Measurements from ENCODE around the gene ANKH. TPM values are rescaled to one million over a fixed set of nuclear protein-coding genes. Genes with fewer than 3 reads are reported as not detected.

Gene ANKH
- total and polyA plus RNA-seq, 8 donors: 6.6 to 57.5 (median 10.6) TPM

- intact Hi-C loops (cut with DNase I): no loop called here
- DNase-seq (peak; percentile 93 to 99 (median 96)), ATAC-seq (peak; percentile 93)
- H3K27ac ChIP-seq: peak within 1 kb of the TSS; percentile 96 to 98
- peak within 1 kb of the TSS; percentile 65 to 75 for H3K4me3 ChIP-seq
- peaks cover 6 to 52% of the 10 kb centered on the region in 2 donors for H3K4me1 ChIP-seq
- no peaks in the 10 kb centered on the region for H3K9me3 ChIP-seq
- H3K27me3 ChIP-seq: no peaks in the 10 kb centered on the region
- no peak for TF ChIP-seq CTCF (IDR thresholded peaks at IDR 0.05)
- H3K36me3 ChIP-seq: no peaks in the 10 kb centered on the region
These were observed 207.1 kb downstream of the ANKH start, which contains the start of gene OTULIN for GRCh38 chr5:14664270-14665100. TSS of gene OTULIN (plus strand) at chr5:14664718. CDS start at chr5:14664826, 108 bp downstream.

- Histone ChIP-seq H3K27me3 (no peaks in the 10 kb centered on the region), H3K36me3 (no peaks in the 10 kb centered on the region), H3K4me3 (peak overlapping the region; percentile 65 to 75), H3K4me1 (peaks cover 6 to 45% of the 10 kb centered on the region in 2 donors), H3K9me3 (no peaks in the 10 kb centered on the region), H3K27ac (peak overlapping the region; percentile 96 to 98)
- DNase-seq (peak in 1 of 4 donors; percentile 72), ATAC-seq (peak; percentile 56)
- intact Hi-C loops (cut with DNase I): no loop called here
- TF ChIP-seq CTCF (IDR thresholded peaks at IDR 0.05): no peak
These were observed 207.8 kb downstream of the ANKH start for GRCh38 chr5:14663734-14664269.

GRCh38 chr5:14662721-14663260, 208.8 kb downstream of the ANKH start:
- intact Hi-C loops (cut with DNase I): no loop called here
- TF ChIP-seq CTCF (IDR thresholded peaks at IDR 0.05): no peak
- H3K4me1 ChIP-seq: peaks cover 6 to 35% of the 10 kb centered on the region in 2 donors
- DNase-seq (no peak), ATAC-seq (no peak)
- H3K27ac ChIP-seq: no peak overlapping the region
- no peaks in the 10 kb centered on the region for H3K27me3 ChIP-seq
- no peaks in the 10 kb centered on the region for H3K36me3 ChIP-seq
- no peak overlapping the region for H3K4me3 ChIP-seq
- H3K9me3 ChIP-seq: no peaks in the 10 kb centered on the region

- TF ChIP-seq CTCF (IDR thresholded peaks at IDR 0.05): no peak
- intact Hi-C loops (cut with DNase I): no loop called here
- peaks cover 0 to 15% of the 10 kb centered on the region in 2 donors for H3K4me1 ChIP-seq
- no peak overlapping the region for H3K27ac ChIP-seq
- no peak overlapping the region for H3K4me3 ChIP-seq
- H3K36me3 ChIP-seq: no peaks in the 10 kb centered on the region
- ATAC-seq: no peak
- H3K9me3 ChIP-seq: no peaks in the 10 kb centered on the region
- H3K27me3 ChIP-seq: no peaks in the 10 kb centered on the region
- DNase-seq: no peak
These were observed 210.7 kb downstream of the ANKH start for GRCh38 chr5:14660833-14661232.

Data from left lung (tissue), 10 donors.